Measurements from ENCODE around the gene ZNF410. TPM values are rescaled to one million over a fixed set of nuclear protein-coding genes. Genes with fewer than 3 reads are reported as not detected.

ZNF410 gene
- total RNA-seq, 1 donor, result 73.6 TPM

GRCh38 chr14:73965216-73965615, 78.6 kb downstream of the ZNF410 start:
- DNase-seq (ENCODE audit: low read depth), result no peak
- H3K4me3 ChIP-seq (ENCODE audit: low read depth, low read length), result no peak overlapping the region
- TF ChIP-seq CTCF (IDR thresholded peaks at IDR 0.05; ENCODE audit: insufficient read depth, low read length), result no peak

- H3K4me3 ChIP-seq (ENCODE audit: low read depth, low read length), result no peak overlapping the region
- no peak for DNase-seq (ENCODE audit: low read depth)
- no peak for TF ChIP-seq CTCF (IDR thresholded peaks at IDR 0.05; ENCODE audit: insufficient read depth, low read length)
Measured at GRCh38 chr14:73968885-73969284, 82.2 kb downstream of the ZNF410 start.

- DNase-seq (ENCODE audit: low read depth), result no peak
Measured at GRCh38 chr14:73973497-73973896, 86.8 kb downstream of the ZNF410 start.

GRCh38 chr14:73976125-73976524, 89.5 kb downstream of the ZNF410 start:
- H3K4me3 ChIP-seq (ENCODE audit: low read depth, low read length), result no peak overlapping the region
- TF ChIP-seq CTCF (IDR thresholded peaks at IDR 0.05; ENCODE audit: insufficient read depth, low read length), result no peak
- DNase-seq (ENCODE audit: low read depth), result no peak

More at GRCh38 chr14:73973497-73973896, 86.8 kb downstream of the ZNF410 start:
- TF ChIP-seq CTCF (IDR thresholded peaks at IDR 0.05; ENCODE audit: insufficient read depth, low read length), result no peak
- H3K4me3 ChIP-seq (ENCODE audit: low read depth, low read length), result no peak overlapping the region

GRCh38 chr14:73977896-73978295, 91.2 kb downstream of the ZNF410 start:
- H3K4me3 ChIP-seq (ENCODE audit: low read depth, low read length), result no peak overlapping the region
- DNase-seq (ENCODE audit: low read depth), result no peak
- TF ChIP-seq CTCF (IDR thresholded peaks at IDR 0.05; ENCODE audit: insufficient read depth, low read length), result no peak

Small RNAs within 50 kb of the gene (small RNA-seq; reads per million reads assigned to genes)
- not detected for gene AC005520.4
- not detected for gene RF00019

Other genes with a start within 250 kb of the ZNF410 start
- 12.7 and 27.8 TPM in 2 replicates for gene DNAL1, start 241.9 kb upstream of the ZNF410 start, total RNA-seq (ENCODE audit: low replicate concordance)
- gene PNMA1, start 172.5 kb upstream of the ZNF410 start, total RNA-seq (ENCODE audit: low replicate concordance), result 27.9 and 44.2 TPM in 2 replicates
- gene PTGR2, start 35.0 kb upstream of the ZNF410 start, total RNA-seq (ENCODE audit: low replicate concordance), result 4.4 and 9.3 TPM in 2 replicates
- 2.3 and 3.1 TPM in 2 replicates for gene FAM161B, start 63.2 kb downstream of the ZNF410 start, total RNA-seq (ENCODE audit: low replicate concordance)
- gene COQ6, start 63.4 kb downstream of the ZNF410 start, total RNA-seq (ENCODE audit: low replicate concordance), result 11.4 and 16.4 TPM in 2 replicates
- 6.1 and 15.2 TPM in 2 replicates for gene ENTPD5, start 132.4 kb downstream of the ZNF410 start, total RNA-seq (ENCODE audit: low replicate concordance)
- gene BBOF1, start 132.5 kb downstream of the ZNF410 start, total RNA-seq (ENCODE audit: low replicate concordance), result 9.8 and 13.2 TPM in 2 replicates
- gene ALDH6A1, start 197.6 kb downstream of the ZNF410 start, total RNA-seq (ENCODE audit: low replicate concordance), result 23.4 and 27.0 TPM in 2 replicates
- gene LIN52, start 198.1 kb downstream of the ZNF410 start, total RNA-seq (ENCODE audit: low replicate concordance), result 9.2 and 10.0 TPM in 2 replicates